ENCODE data around the gene PXMP4.

The PXMP4 gene

GRCh38 chr20:33684533-33685327 lies 35.4 kb downstream of the PXMP4 start (continued):
- no peak for TF ChIP-seq ZBTB20 (tag by site-specific recombination; IDR thresholded peaks at IDR 0.05)
- TF ChIP-seq ZNF23 (tag by site-specific recombination; IDR thresholded peaks at IDR 0.05; ENCODE audit: borderline replicate concordance): no peak
- TF ChIP-seq ZNF473 (tag by site-specific recombination; IDR thresholded peaks at IDR 0.05): no peak
- TF ChIP-seq KLF10 (tag by site-specific recombination; IDR thresholded peaks at IDR 0.05): no peak
- TF ChIP-seq KLF8 (tag by site-specific recombination; IDR thresholded peaks at IDR 0.05): no peak
- TF ChIP-seq ZNF645 (tag by site-specific recombination; IDR thresholded peaks at IDR 0.05): no peak
- no peak for TF ChIP-seq ZNF18 (tag by site-specific recombination; IDR thresholded peaks at IDR 0.05)
- TF ChIP-seq SP3 (tag by site-specific recombination; IDR thresholded peaks at IDR 0.05): no peak
- TF ChIP-seq ZNF530 (tag by site-specific recombination; IDR thresholded peaks at IDR 0.05; ENCODE audit: low read depth): no peak
- TF ChIP-seq ZNF155 (tag by site-specific recombination; IDR thresholded peaks at IDR 0.05): no peak
- no peak for TF ChIP-seq GLI4 (tag by site-specific recombination; IDR thresholded peaks at IDR 0.05)
- TF ChIP-seq ZEB2 (tag by site-specific recombination; IDR thresholded peaks at IDR 0.05): no peak
- no peak for TF ChIP-seq ZBTB8A (tag by site-specific recombination; IDR thresholded peaks at IDR 0.05)
- TF ChIP-seq ZNF639 (tag by site-specific recombination; IDR thresholded peaks at IDR 0.05): no peak
- TF ChIP-seq, protein P1, sequence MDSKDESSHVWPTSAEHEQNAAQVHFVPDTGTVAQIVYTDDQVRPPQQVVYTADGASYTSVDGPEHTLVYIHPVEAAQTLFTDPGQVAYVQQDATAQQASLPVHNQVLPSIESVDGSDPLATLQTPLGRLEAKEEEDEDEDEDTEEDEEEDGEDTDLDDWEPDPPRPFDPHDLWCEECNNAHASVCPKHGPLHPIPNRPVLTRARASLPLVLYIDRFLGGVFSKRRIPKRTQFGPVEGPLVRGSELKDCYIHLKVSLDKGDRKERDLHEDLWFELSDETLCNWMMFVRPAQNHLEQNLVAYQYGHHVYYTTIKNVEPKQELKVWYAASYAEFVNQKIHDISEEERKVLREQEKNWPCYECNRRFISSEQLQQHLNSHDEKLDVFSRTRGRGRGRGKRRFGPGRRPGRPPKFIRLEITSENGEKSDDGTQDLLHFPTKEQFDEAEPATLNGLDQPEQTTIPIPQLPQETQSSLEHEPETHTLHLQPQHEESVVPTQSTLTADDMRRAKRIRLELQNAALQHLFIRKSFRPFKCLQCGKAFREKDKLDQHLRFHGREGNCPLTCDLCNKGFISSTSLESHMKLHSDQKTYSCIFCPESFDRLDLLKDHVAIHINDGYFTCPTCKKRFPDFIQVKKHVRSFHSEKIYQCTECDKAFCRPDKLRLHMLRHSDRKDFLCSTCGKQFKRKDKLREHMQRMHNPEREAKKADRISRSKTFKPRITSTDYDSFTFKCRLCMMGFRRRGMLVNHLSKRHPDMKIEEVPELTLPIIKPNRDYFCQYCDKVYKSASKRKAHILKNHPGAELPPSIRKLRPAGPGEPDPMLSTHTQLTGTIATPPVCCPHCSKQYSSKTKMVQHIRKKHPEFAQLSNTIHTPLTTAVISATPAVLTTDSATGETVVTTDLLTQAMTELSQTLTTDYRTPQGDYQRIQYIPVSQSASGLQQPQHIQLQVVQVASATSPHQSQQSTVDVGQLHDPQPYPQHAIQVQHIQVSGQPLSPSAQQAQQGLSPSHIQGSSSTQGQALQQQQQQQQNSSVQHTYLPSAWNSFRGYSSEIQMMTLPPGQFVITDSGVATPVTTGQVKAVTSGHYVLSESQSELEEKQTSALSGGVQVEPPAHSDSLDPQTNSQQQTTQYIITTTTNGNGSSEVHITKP (tag by site-specific recombination; IDR thresholded peaks at IDR 0.05): peak; percentile 40
- peak; percentile 50 for TF ChIP-seq ZIC2 (tag by site-specific recombination; IDR thresholded peaks at IDR 0.05)
- TF ChIP-seq ZFHX2 (tag by site-specific recombination; conservative IDR thresholded peaks at IDR 0.05): peak; percentile 90
- TF ChIP-seq ZNF623 (tag by site-specific recombination; IDR thresholded peaks at IDR 0.05): no peak
- TF ChIP-seq ZFP41 (tag by site-specific recombination; IDR thresholded peaks at IDR 0.05; ENCODE audit: borderline replicate concordance): no peak
- no peak for TF ChIP-seq ZNF19 (tag by site-specific recombination; IDR thresholded peaks at IDR 0.05; ENCODE audit: low read depth)
- no peak for TF ChIP-seq ZNF10 (tag by site-specific recombination; IDR thresholded peaks at IDR 0.05)
- TF ChIP-seq ZBTB17 (tag by site-specific recombination; IDR thresholded peaks at IDR 0.05): no peak
- TF ChIP-seq ZNF121 (tag by site-specific recombination; IDR thresholded peaks at IDR 0.05): no peak
- no peak for TF ChIP-seq ZNF211 (tag by site-specific recombination; IDR thresholded peaks at IDR 0.05; ENCODE audit: low read depth)
- TF ChIP-seq ZNF404 (tag by site-specific recombination; IDR thresholded peaks at IDR 0.05): no peak
- no peak for TF ChIP-seq ZNF791 (tag by site-specific recombination; IDR thresholded peaks at IDR 0.05)
- no peak for TF ChIP-seq ZNF132 (tag by site-specific recombination; IDR thresholded peaks at IDR 0.05; ENCODE audit: borderline replicate concordance)
- no peak for TF ChIP-seq ZSCAN16 (tag by site-specific recombination; IDR thresholded peaks at IDR 0.05)
- no peak for TF ChIP-seq ZNF2 (tag by site-specific recombination; IDR thresholded peaks at IDR 0.05)
- TF ChIP-seq KLF1 (tag by site-specific recombination; IDR thresholded peaks at IDR 0.05): peak; percentile 61
- no peak for TF ChIP-seq ZBTB44 (tag by site-specific recombination; IDR thresholded peaks at IDR 0.05)

All from HEK293 (cell line).